CD4-positive, CD25-positive, alpha-beta regulatory T cell (primary cell): ENCODE results near the gene FRMPD4. TPM values are rescaled to one million over a fixed set of nuclear protein-coding genes. Genes with fewer than 3 reads are reported as not detected.

ENCODE experiments used
- ATAC-seq, 2 donors: fragments of 150-1000 bp; cut with Tn5 transposase; one replicate each; pipeline ENCODE4 v1.10.0; 2021; ENCODE audit warnings: low read depth in 2 of 2, moderate number of reproducible peaks in 2 of 2, moderate library complexity in 1 of 2
- DNase-seq, 3 donors: peaks; one replicate each; pipeline versions ENCODE4 v3.0.0 to v3.0.0-alpha.2; 2012 to 2022; ENCODE audit warnings: mixed read lengths in 1 of 3
- H3K27ac ChIP-seq: one replicate; pipeline ENCODE4 v1.7.0; 2013; ENCODE audit warnings: mild to moderate bottlenecking, low read length; ENCODE audit not compliant: insufficient read depth, poor library complexity, severe bottlenecking
- H3K27me3 ChIP-seq: one replicate; pipeline ENCODE4 v1.7.0; 2013; ENCODE audit warnings: low read length; ENCODE audit not compliant: control insufficient read depth, insufficient read depth
- H3K36me3 ChIP-seq: one replicate; pipeline ENCODE4 v1.7.0; 2013; ENCODE audit warnings: mild to moderate bottlenecking, low read length, moderate library complexity; ENCODE audit not compliant: control insufficient read depth, insufficient read depth
- H3K4me1 ChIP-seq: 2 replicates; pipeline ENCODE4 v1.7.0; 2013; ENCODE audit warnings: mild to moderate bottlenecking, low read length; ENCODE audit not compliant: insufficient read depth, control insufficient read depth, poor library complexity, severe bottlenecking
- H3K4me3 ChIP-seq: one replicate; pipeline ENCODE4 v1.7.0; 2013; ENCODE audit warnings: low read depth, mild to moderate bottlenecking, low read length, moderate library complexity
- H3K9me3 ChIP-seq, 2 experiments: 1 replicate in 1 of 2; 2 replicates in 1 of 2; pipeline ENCODE4 v1.7.0; 2013; ENCODE audit warnings: low read length in 2 of 2, mild to moderate bottlenecking in 1 of 2, moderate library complexity in 1 of 2; ENCODE audit not compliant: control insufficient read depth in 2 of 2
- H3K27ac Mint-ChIP-seq, 3 donors: one replicate each; pipeline ENCODE4 v1.8.0; 2020 to 2022; ENCODE audit warnings: mild to moderate bottlenecking in 3 of 3, mixed read lengths in 3 of 3, moderate library complexity in 2 of 3
- H3K27me3 Mint-ChIP-seq: one replicate; pipeline ENCODE4 v1.8.0; 2022; ENCODE audit warnings: mild to moderate bottlenecking, mixed read lengths
- H3K36me3 Mint-ChIP-seq: one replicate; pipeline ENCODE4 v1.8.0; 2020; ENCODE audit warnings: mixed read lengths
- H3K4me1 Mint-ChIP-seq, 4 donors: one replicate each; pipeline ENCODE4 v1.8.0; 2020 to 2022; ENCODE audit warnings: mixed read lengths in 4 of 4, mild to moderate bottlenecking in 1 of 4
- H3K4me3 Mint-ChIP-seq, 4 donors: one replicate each; pipeline ENCODE4 v1.8.0; 2020 to 2022; ENCODE audit warnings: mild to moderate bottlenecking in 4 of 4, mixed read lengths in 4 of 4, moderate library complexity in 3 of 4
- H3K9me3 Mint-ChIP-seq, 7 donors: one replicate each; pipeline ENCODE4 v1.8.0; 2020 to 2022; ENCODE audit warnings: mixed read lengths in 7 of 7, mild to moderate bottlenecking in 3 of 7, moderate library complexity in 2 of 7
- polyA plus RNA-seq, 4 donors: library from polyadenylated mRNA; unstranded; fragments of 300-500 nt; fragmentation: Illumina TruSeq; gene quantifications; one replicate each; pipeline ENCODE4 v1.2.3, GENCODE V29; 2021
- total RNA-seq: library from RNA; stranded (reverse); gene quantifications from one replicate; pipeline ENCODE4 v1.2.3, GENCODE V29; 2022

The FRMPD4 gene
- total and polyA plus RNA-seq, 5 donors from 2014 or later = not detected

DNA sequence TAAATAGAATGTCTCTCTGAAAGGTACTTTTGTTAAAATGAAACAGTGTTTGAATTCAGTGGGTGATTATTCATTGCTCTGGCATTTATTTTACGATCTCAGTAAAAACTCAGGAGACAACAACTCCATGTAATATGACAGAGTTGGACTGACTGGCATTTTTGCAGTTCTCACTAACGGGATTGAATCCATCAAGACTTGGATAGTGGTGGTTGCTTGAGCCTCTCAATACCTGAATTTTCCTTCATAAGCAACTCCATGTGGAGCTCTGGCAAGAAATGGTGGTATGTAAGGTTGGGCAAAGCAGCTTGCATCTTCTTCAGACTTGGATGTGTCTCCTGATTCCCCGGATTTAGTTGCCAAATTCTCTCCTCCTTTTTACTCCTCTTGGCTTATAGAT is 72.7 kb downstream of the FRMPD4 start:
- Histone ChIP-seq H3K36me3 (no peaks in the 10 kb centered on the region), H3K27me3 (no peaks in the 10 kb centered on the region), H3K27ac (no peak overlapping the region), H3K4me1 (no peaks in the 10 kb centered on the region), H3K4me3 (no peak overlapping the region), H3K9me3 (no peaks in the 10 kb centered on the region)
- DNase-seq = no peak
- Mint-ChIP-seq H3K9me3 (peaks cover 0 to 2% (median 0%) of the 10 kb centered on the region in 7 donors), H3K4me1 (no peaks in the 10 kb centered on the region), H3K36me3 (no peaks in the 10 kb centered on the region), H3K27ac (no peak overlapping the region), H3K4me3 (no peak overlapping the region), H3K27me3 (peaks cover 4% of the 10 kb centered on the region)
- ATAC-seq = no peak

DNA sequence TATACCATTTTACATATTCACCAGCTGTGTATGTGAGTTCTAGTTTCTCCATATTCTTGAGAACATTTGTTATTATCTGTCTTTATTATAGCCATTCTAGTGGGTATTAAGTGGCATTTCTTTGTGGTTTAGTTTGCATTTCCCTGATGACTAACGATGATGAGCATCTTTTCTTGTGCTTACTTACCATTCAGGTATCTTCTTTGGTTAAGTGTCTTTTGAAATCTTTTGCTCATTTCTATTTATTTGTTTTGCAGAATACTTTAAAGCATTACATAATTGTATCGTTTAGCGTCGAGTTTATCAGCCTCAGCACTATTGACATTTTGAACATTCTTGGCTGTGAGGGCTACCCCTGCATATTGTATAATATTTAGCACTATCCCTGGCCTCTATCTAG is 85.4 kb downstream of the FRMPD4 start:
- ATAC-seq (no peak), DNase-seq (no peak)
- Mint-ChIP-seq H3K36me3 (no peaks in the 10 kb centered on the region), H3K4me1 (no peaks in the 10 kb centered on the region), H3K4me3 (no peak overlapping the region), H3K9me3 (peaks cover 0 to 1% (median 0%) of the 10 kb centered on the region in 7 donors), H3K27ac (no peak overlapping the region), H3K27me3 (no peaks in the 10 kb centered on the region)
- Histone ChIP-seq H3K27me3 (no peaks in the 10 kb centered on the region), H3K9me3 (no peaks in the 10 kb centered on the region), H3K4me1 (no peaks in the 10 kb centered on the region), H3K36me3 (no peaks in the 10 kb centered on the region), H3K4me3 (no peak overlapping the region), H3K27ac (no peak overlapping the region)

DNA sequence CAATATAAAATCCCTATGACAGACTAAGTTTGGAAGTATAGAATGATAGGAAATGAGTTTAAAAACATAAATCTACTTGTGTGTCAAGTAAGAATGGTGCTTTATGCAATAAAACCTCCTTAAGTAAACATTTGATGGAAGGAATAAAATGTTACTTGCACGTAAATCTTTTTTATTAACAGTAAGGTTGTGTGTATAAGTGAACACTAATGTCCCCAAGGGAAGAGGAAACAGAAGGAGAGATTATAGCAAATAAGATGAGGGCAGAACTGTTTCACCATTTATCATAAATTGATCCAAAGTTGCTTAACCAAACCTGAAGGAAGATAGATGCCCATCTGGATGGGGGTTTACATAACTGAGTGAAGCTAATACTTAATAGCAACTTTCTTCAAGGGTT is 86.8 kb downstream of the FRMPD4 start:
- Mint-ChIP-seq H3K27ac (no peak overlapping the region), H3K9me3 (peaks cover 0 to 3% (median 0%) of the 10 kb centered on the region in 7 donors)
- no peak for ATAC-seq

DNA sequence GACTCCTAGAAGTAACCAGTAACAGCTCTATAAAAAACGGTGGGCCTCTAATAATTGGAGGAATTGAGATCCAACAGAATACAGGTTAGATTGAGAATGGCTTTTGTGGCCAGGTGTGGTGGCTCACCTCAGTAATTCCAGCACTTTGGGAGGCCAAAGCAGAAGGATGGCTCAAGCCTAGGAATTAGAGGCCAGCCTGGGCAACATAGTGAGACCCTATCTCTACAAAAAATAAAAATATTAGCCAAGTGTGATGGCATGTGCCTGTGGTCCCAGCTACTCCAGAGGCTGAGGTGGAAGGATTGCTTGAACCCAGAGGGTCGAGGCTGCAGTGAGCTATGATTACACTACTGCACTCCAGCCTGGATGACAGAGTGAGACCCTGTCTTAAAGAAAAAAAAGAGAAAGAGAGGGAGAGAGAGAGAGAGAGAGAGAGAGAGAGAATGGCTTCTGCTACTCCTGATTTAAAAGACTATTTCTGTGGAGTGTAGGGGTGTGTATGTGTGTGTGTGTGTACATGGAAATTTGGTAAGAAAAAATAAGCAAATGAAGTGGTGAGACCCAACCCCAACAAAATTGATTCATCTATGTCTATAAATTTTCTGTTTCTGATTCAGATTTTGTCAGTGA is 89.3 kb downstream of the FRMPD4 start:
- Mint-ChIP-seq H3K36me3 (no peaks in the 10 kb centered on the region), H3K4me1 (no peaks in the 10 kb centered on the region), H3K9me3 (peaks cover 0 to 3% (median 0%) of the 10 kb centered on the region in 7 donors), H3K27ac (no peak overlapping the region), H3K27me3 (no peaks in the 10 kb centered on the region), H3K4me3 (no peak overlapping the region)
- Histone ChIP-seq H3K4me1 (no peaks in the 10 kb centered on the region), H3K36me3 (no peaks in the 10 kb centered on the region), H3K27ac (no peak overlapping the region), H3K27me3 (no peaks in the 10 kb centered on the region), H3K9me3 (no peaks in the 10 kb centered on the region), H3K4me3 (no peak overlapping the region)
- no peak for ATAC-seq
- DNase-seq = no peak

More for the DNA sequence above, 86.8 kb downstream of the FRMPD4 start:
- no peaks in the 10 kb centered on the region for H3K4me1 Mint-ChIP-seq
- DNase-seq = no peak
- H3K4me1 ChIP-seq = no peaks in the 10 kb centered on the region
- no peak overlapping the region for H3K27ac ChIP-seq
- H3K4me3 ChIP-seq = no peak overlapping the region
- no peaks in the 10 kb centered on the region for H3K9me3 ChIP-seq
- H3K27me3 ChIP-seq = no peaks in the 10 kb centered on the region
- H3K36me3 Mint-ChIP-seq = no peaks in the 10 kb centered on the region
- H3K36me3 ChIP-seq = no peaks in the 10 kb centered on the region
- H3K4me3 Mint-ChIP-seq = no peak overlapping the region
- no peaks in the 10 kb centered on the region for H3K27me3 Mint-ChIP-seq

DNA sequence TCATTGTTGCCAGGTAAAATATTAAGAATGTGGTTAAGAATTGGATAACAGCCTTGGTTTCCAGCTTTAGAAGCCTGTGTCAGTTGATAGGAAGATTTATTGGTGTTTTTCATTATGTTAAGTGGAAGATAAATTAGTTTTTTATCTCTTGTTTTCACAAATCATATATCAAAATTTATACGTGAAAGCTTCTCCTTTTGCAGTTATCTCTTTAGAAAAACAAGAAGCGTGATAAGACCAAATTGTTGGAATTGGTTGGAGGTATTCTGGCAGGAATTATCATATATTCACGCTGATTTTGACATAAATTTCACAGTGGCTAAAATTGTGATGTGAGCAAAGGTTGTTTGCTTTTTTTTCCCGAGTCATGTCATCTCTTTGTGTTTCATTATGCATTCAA is 90.6 kb downstream of the FRMPD4 start:
- Histone ChIP-seq H3K9me3 (no peaks in the 10 kb centered on the region), H3K27me3 (no peaks in the 10 kb centered on the region), H3K4me3 (no peak overlapping the region), H3K4me1 (no peaks in the 10 kb centered on the region), H3K36me3 (no peaks in the 10 kb centered on the region), H3K27ac (no peak overlapping the region)
- Mint-ChIP-seq H3K36me3 (no peaks in the 10 kb centered on the region), H3K27me3 (no peaks in the 10 kb centered on the region), H3K9me3 (peaks cover 0 to 3% (median 0%) of the 10 kb centered on the region in 7 donors), H3K4me1 (no peaks in the 10 kb centered on the region), H3K4me3 (no peak overlapping the region), H3K27ac (no peak overlapping the region)
- DNase-seq (no peak), ATAC-seq (no peak)

DNA sequence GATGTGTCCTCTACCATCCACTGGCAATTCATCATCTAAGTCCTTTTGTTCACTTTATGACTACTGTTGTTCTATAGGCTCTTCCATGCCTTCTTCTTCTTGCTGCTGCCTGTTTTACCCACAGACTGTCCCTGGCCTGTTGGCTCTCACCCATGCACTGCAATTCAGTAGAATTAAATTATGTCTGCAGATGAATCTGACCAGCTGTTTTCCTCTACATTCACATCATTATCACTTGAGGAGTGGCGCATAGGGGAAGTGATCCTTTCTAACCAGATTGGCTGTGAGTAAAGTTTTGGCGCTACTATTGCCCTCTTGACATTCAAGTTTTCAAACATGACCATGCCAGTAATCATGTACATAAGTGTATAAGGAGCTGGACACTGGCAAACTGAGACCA is 91.7 kb downstream of the FRMPD4 start:
- no peak for ATAC-seq
- no peak overlapping the region for H3K27ac ChIP-seq
- no peaks in the 10 kb centered on the region for H3K27me3 ChIP-seq
- Mint-ChIP-seq H3K4me3 (no peak overlapping the region), H3K9me3 (peaks cover 0 to 3% (median 0%) of the 10 kb centered on the region in 7 donors), H3K27ac (no peak overlapping the region), H3K36me3 (no peaks in the 10 kb centered on the region), H3K4me1 (no peaks in the 10 kb centered on the region), H3K27me3 (no peaks in the 10 kb centered on the region)
- H3K4me3 ChIP-seq = no peak overlapping the region
- no peaks in the 10 kb centered on the region for H3K36me3 ChIP-seq
- no peaks in the 10 kb centered on the region for H3K4me1 ChIP-seq
- no peak for DNase-seq
- no peaks in the 10 kb centered on the region for H3K9me3 ChIP-seq

DNA sequence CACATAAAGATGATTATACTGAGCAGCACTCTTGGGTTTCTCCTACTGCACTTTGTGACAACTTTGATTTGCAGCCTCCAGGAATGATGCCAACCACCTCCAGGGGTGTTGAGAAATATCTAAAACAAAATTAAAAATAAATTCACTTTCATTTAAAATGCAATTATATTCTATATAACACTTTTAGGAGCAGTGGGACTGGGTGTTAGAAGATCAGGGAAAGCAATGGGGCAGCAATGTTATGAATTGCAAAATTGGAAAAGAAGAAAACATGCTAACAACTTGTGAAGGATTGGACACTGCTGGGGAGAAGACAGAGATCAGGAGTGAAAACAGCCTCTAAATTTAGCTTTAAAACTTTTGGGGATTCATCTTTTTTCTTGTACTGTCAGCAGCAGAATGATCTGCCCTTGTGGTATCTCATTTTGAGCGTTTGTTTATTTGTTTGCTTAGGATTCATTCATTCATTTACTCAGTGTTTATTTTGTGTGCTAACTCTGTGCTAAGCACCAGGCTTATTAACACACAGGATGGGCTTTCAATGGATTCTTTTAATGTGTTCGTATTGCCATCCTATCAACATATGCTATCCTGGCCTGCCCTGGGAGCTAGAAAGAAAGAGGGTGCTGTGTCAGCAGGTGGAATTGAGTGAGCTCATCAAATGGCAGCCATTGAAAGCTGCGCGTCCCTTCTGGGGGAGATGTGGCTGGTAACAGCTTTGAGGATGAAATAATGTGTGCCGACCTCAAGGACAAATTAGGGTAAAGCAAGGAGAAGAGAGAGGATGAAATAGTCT is 96.5 kb downstream of the FRMPD4 start:
- Mint-ChIP-seq H3K27me3 (no peaks in the 10 kb centered on the region), H3K9me3 (peaks cover 0 to 2% (median 0%) of the 10 kb centered on the region in 7 donors), H3K36me3 (no peaks in the 10 kb centered on the region), H3K4me1 (no peaks in the 10 kb centered on the region), H3K27ac (no peak overlapping the region), H3K4me3 (no peak overlapping the region)
- Histone ChIP-seq H3K27me3 (no peaks in the 10 kb centered on the region), H3K4me3 (no peak overlapping the region), H3K9me3 (no peaks in the 10 kb centered on the region), H3K36me3 (no peaks in the 10 kb centered on the region), H3K27ac (no peak overlapping the region), H3K4me1 (no peaks in the 10 kb centered on the region)
- ATAC-seq = no peak
- no peak for DNase-seq

DNA sequence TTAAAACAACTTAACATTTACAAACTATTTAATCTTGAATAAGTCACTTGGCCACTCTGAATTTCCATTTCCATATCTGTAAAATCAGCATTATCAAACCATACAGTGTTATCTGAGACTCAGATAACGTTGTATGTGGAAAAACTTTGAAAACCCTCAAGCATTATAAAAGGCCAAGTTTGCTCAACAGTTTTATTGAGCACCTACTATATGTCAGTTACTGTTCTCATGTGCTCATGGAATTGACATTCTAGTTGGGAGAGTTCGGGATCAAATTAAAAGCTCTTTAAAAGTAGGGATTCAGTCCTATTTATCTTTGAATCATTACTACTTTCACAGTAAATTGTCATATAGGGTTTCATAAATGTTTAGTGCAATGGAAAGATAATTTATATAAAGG is 97.9 kb downstream of the FRMPD4 start:
- H3K27ac ChIP-seq = no peak overlapping the region
- H3K27me3 ChIP-seq = no peaks in the 10 kb centered on the region
- no peaks in the 10 kb centered on the region for H3K4me1 ChIP-seq
- H3K4me3 ChIP-seq = no peak overlapping the region
- Mint-ChIP-seq H3K36me3 (no peaks in the 10 kb centered on the region), H3K27me3 (no peaks in the 10 kb centered on the region), H3K4me1 (no peaks in the 10 kb centered on the region), H3K4me3 (no peak overlapping the region), H3K27ac (no peak overlapping the region), H3K9me3 (peaks cover 0 to 2% (median 0%) of the 10 kb centered on the region in 7 donors)
- no peaks in the 10 kb centered on the region for H3K36me3 ChIP-seq
- DNase-seq = no peak
- no peak for ATAC-seq
- no peaks in the 10 kb centered on the region for H3K9me3 ChIP-seq
